Endothelial cell of umbilical vein (primary cell): ENCODE data around the gene NIN. TPM values are rescaled to one million over a fixed set of nuclear protein-coding genes. Genes with fewer than 3 reads are reported as not detected.

ENCODE experiments used
- BruUV-seq: library from RNA; stranded (reverse); fragments of 400-500 nt; replicated peaks from 2 replicates; lab custom pipeline; 2021; lab: Mats Ljungman, UMichigan
- CTCF ChIA-PET: fragments of 300-600, 350-600 bp; sonication (Branson Sonifier 250); formaldehyde crosslinking; loops from one replicate; lab custom pipeline; 2021; ENCODE audit warnings: antibody characterized with exemption, inconsistent platforms; lab: Charles Lee
- POLR2A ChIA-PET: fragments of 300-600, 350-600 bp; sonication (Branson Sonifier 250); formaldehyde crosslinking; loops from one replicate; lab custom pipeline; 2021; ENCODE audit warnings: antibody characterized with exemption, inconsistent platforms; lab: Charles Lee
- DNase-seq: peaks from one replicate; pipeline ENCODE4 v3.0.0-alpha.2; 2011; ENCODE audit warnings: low read depth, low spot score
- FAIRE-seq: peaks from 2 replicates; lab custom pipeline; 2011; peaks lifted over from hg19 to GRCh38; lab: Jason Lieb, UNC
- H2AFZ ChIP-seq: 2 replicates; pipeline ENCODE4 v1.6.0; 2012; ENCODE audit warnings: low read depth, low read length, control low read depth, inconsistent platforms
- H3K27ac ChIP-seq: 2 replicates; pipeline ENCODE4 v1.5.1; 2011; ENCODE audit warnings: low read depth, mild to moderate bottlenecking, control low read depth, low read length, moderate library complexity; ENCODE audit not compliant: insufficient read depth
- H3K27me3 ChIP-seq, 2 experiments: 2 replicates each; pipeline versions ENCODE4 v1.6.0 to v1.6.1; 2011; ENCODE audit warnings: low read length in 2 of 2, mixed read lengths in 1 of 2; ENCODE audit not compliant: control insufficient read depth in 2 of 2, insufficient read depth in 2 of 2
- H3K36me3 ChIP-seq, 2 experiments: 2 replicates in 1 of 2; 3 replicates in 1 of 2; pipeline ENCODE4 v1.5.1; 2011; ENCODE audit warnings: low read length in 2 of 2, mild to moderate bottlenecking in 1 of 2, moderate library complexity in 1 of 2; ENCODE audit not compliant: control insufficient read depth in 2 of 2, insufficient read depth in 2 of 2; ENCODE audit errors: extremely low read depth in 1 of 2
- H3K4me1 ChIP-seq: 3 replicates; pipeline ENCODE4 v1.5.1; 2011; ENCODE audit warnings: mild to moderate bottlenecking, low read length; ENCODE audit not compliant: control insufficient read depth, insufficient read depth; ENCODE audit errors: extremely low read depth
- H3K4me2 ChIP-seq: 2 replicates; pipeline ENCODE4 v1.6.1; 2011; ENCODE audit warnings: low read length, control low read depth, mixed read lengths; ENCODE audit not compliant: insufficient read depth
- H3K4me3 ChIP-seq, 3 experiments: fragments of 200-600 bp in 1 of 3; sonication (generic), shearing (Covaris generic) in 1 of 3; replicated peaks in 1 of 3; 2 replicates each; pipeline ENCODE4 v1.5.1; 2011 to 2016; ENCODE audit warnings: control low read depth in 3 of 3, low read length in 3 of 3, mild to moderate bottlenecking in 2 of 3, inconsistent platforms in 1 of 3, low read depth in 1 of 3, moderate library complexity in 1 of 3; ENCODE audit not compliant: insufficient read depth in 1 of 3
- H3K79me2 ChIP-seq: 2 replicates; pipeline ENCODE4 v1.6.0; 2012; ENCODE audit warnings: low read length, inconsistent platforms; ENCODE audit not compliant: control insufficient read depth, insufficient read depth
- H3K9ac ChIP-seq: replicated peaks from 2 replicates; pipeline ENCODE3; 2011; ENCODE audit warnings: low read length, control low read depth; ENCODE audit not compliant: insufficient read depth; ENCODE audit errors: extremely low read depth
- H3K9me1 ChIP-seq: replicated peaks from 3 replicates; pipeline ENCODE4 v1.6.0; 2011; ENCODE audit warnings: mild to moderate bottlenecking, low read length; ENCODE audit not compliant: control insufficient read depth, insufficient read depth; ENCODE audit errors: extremely low read depth
- H3K9me3 ChIP-seq: replicated peaks from 2 replicates; pipeline ENCODE4 v1.5.1; 2012; ENCODE audit warnings: low read length, inconsistent platforms; ENCODE audit not compliant: control insufficient read depth, insufficient read depth
- H4K20me1 ChIP-seq: replicated peaks from 2 replicates; pipeline ENCODE3; 2011; ENCODE audit warnings: mild to moderate bottlenecking, low read length; ENCODE audit not compliant: control insufficient read depth, insufficient read depth; ENCODE audit errors: extremely low read depth
- EZH2 ChIP-seq: IDR thresholded peaks from 2 replicates; pipeline ENCODE4 v1.6.1; 2012; ENCODE audit warnings: borderline replicate concordance, low read depth, mild to moderate bottlenecking, moderate library complexity, low read length, inconsistent platforms; ENCODE audit not compliant: severe bottlenecking
- FOS ChIP-seq: IDR thresholded peaks from 2 replicates; pipeline ENCODE4 v1.6.1; 2011; ENCODE audit warnings: mild to moderate bottlenecking, low read length, moderate library complexity, borderline replicate concordance; ENCODE audit not compliant: insufficient read depth
- GATA2 ChIP-seq: IDR thresholded peaks from 2 replicates; pipeline ENCODE4 v1.7.0; 2011; ENCODE audit warnings: low read depth, mild to moderate bottlenecking, moderate library complexity, mixed read lengths, low read length; ENCODE audit not compliant: insufficient read length, insufficient read depth
- JUN ChIP-seq: IDR thresholded peaks from 2 replicates; pipeline ENCODE4 v1.6.1; 2011; ENCODE audit warnings: borderline replicate concordance, low read depth; ENCODE audit not compliant: insufficient read length, insufficient read depth
- MYC ChIP-seq: IDR thresholded peaks from one replicate; pipeline ENCODE4 v1.6.1; 2011; ENCODE audit warnings: mild to moderate bottlenecking, low read depth, low read length
- POLR2A ChIP-seq: IDR thresholded peaks from 2 replicates; pipeline ENCODE4 v1.6.1; 2012; ENCODE audit warnings: low read depth, mild to moderate bottlenecking, control low read depth, low read length
- POLR2AphosphoS5 ChIP-seq: IDR thresholded peaks from 2 replicates; pipeline ENCODE4 v1.6.1; 2012; ENCODE audit warnings: low read depth, mild to moderate bottlenecking, control low read depth, low read length, moderate library complexity; ENCODE audit not compliant: insufficient read depth
- dilution Hi-C: fragments of 300-500 bp; cut with MboI; formaldehyde crosslinking; loops from one replicate; pipeline ENCODE4 v1.15.0; 2019; ENCODE audit warnings: low sequenced_read_pairs; ENCODE audit not compliant: extremely low pct_ligation_motif_present
- intact Hi-C: fragments of 100-400 bp; cut with micrococcal nuclease; formaldehyde crosslinking; loops from one replicate; pipeline ENCODE4 v1.10.0; 2022
- polyA plus RNA-seq, 4 experiments: library from polyadenylated mRNA; depleted of rRNA in 3 of 4; stranded (reverse) in 3 of 4; unstranded in 1 of 4; fragments of >200 nt; gene quantifications; 2 replicates each; pipeline versions ENCODE4 v1.2.1 to v1.2.3, GENCODE V29; 2011 to 2012; ENCODE audit warnings: missing spikeins in 1 of 4
- total RNA-seq: library from RNA; stranded (reverse); gene quantifications from 2 replicates; pipeline ENCODE4 v1.2.3, GENCODE V29; 2021
- TF ChIP-seq, protein P1 (sequence below), 2 donors: IDR thresholded peaks; 1 replicate in 1 of 2; 2 replicates in 1 of 2; pipeline ENCODE4 v1.5.1; 2011; ENCODE audit warnings: low read length in 2 of 2, mild to moderate bottlenecking in 2 of 2, moderate library complexity in 2 of 2, control low read depth in 1 of 2, inconsistent platforms in 1 of 2, low read depth in 1 of 2; ENCODE audit not compliant: insufficient read depth in 1 of 2; ENCODE audit errors: extremely low read depth in 1 of 2
- TF ChIP-seq, protein P2 (sequence below): IDR thresholded peaks from 2 replicates; pipeline ENCODE4 v1.6.1; 2011; ENCODE audit not compliant: insufficient read depth, insufficient read length

NIN gene
- total and polyA plus RNA-seq, 2 donors (not counting 3 experiments of a cell fraction or from before 2014, with no cell fraction given), result 7.1 to 76.3 TPM

DNA sequence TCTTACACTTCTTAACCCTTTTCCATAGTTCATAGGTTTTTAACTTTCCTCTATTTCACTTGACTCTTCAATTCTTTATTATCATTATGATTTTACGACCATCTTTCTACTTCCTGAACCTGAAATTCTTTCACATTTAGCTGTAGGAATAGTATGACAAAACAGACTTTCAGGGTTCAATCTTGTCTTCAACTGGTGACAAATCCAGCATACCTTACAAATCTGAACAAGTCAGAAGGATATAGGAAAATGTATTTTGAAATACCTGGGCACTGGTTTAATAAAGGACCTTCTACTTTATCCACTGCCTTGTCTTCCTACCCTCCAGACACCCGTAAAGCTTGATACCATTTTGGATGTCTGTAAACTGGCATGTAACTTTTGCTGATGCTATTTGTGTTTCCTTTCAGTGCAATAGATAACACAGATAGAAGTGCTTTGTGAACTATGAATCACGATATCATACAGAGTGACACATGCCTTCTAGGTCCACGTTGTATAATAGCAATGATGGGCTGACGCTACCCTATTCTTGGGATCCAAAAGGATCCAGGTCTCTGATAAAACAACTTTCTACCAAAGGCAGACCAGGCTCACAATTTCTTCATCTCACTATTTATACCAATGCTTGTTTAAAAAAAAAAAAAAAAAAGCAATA lies 85.4 kb downstream of the NIN start:
- FAIRE-seq, result no peak
- Histone ChIP-seq H3K9me3 (no peaks in the 10 kb centered on the region), H3K27ac (no peak overlapping the region), H3K9ac (no peak overlapping the region), H3K27me3 (no peaks in the 10 kb centered on the region), H3K79me2 (no peaks in the 10 kb centered on the region), H2AFZ (no peak overlapping the region), H3K9me1 (no peaks in the 10 kb centered on the region), H3K36me3 (peaks cover 5 to 7% of the 10 kb centered on the region in 2 experiments), H3K4me3 (no peak overlapping the region), H3K4me2 (no peak overlapping the region), H4K20me1 (no peaks in the 10 kb centered on the region), H3K4me1 (peaks cover 22% of the 10 kb centered on the region)
- intact Hi-C loops (no loop called here), dilution Hi-C loops (no loop called here)
- TF ChIP-seq MYC (no peak), POLR2AphosphoS5 (no peak), JUN (no peak), EZH2 (no peak), GATA2 (no peak), FOS (no peak), POLR2A (no peak)
- TF ChIP-seq, protein P1, sequence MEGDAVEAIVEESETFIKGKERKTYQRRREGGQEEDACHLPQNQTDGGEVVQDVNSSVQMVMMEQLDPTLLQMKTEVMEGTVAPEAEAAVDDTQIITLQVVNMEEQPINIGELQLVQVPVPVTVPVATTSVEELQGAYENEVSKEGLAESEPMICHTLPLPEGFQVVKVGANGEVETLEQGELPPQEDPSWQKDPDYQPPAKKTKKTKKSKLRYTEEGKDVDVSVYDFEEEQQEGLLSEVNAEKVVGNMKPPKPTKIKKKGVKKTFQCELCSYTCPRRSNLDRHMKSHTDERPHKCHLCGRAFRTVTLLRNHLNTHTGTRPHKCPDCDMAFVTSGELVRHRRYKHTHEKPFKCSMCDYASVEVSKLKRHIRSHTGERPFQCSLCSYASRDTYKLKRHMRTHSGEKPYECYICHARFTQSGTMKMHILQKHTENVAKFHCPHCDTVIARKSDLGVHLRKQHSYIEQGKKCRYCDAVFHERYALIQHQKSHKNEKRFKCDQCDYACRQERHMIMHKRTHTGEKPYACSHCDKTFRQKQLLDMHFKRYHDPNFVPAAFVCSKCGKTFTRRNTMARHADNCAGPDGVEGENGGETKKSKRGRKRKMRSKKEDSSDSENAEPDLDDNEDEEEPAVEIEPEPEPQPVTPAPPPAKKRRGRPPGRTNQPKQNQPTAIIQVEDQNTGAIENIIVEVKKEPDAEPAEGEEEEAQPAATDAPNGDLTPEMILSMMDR (IDR thresholded peaks at IDR 0.05; ENCODE audit: extremely low read depth in 1 of 2, insufficient read depth in 1 of 2, low read depth in 1 of 2, low read length in 2 of 2), result no peak
- TF ChIP-seq, protein P2, sequence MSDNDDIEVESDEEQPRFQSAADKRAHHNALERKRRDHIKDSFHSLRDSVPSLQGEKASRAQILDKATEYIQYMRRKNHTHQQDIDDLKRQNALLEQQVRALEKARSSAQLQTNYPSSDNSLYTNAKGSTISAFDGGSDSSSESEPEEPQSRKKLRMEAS, result no peak
- no TSS peak for BruUV-seq
- CTCF ChIA-PET, result no interaction called here
- DNase-seq, result no peak
- POLR2A ChIA-PET, result no interaction called here
